ENCODE measurements around the gene IL17A.

Gene IL17A

DNA sequence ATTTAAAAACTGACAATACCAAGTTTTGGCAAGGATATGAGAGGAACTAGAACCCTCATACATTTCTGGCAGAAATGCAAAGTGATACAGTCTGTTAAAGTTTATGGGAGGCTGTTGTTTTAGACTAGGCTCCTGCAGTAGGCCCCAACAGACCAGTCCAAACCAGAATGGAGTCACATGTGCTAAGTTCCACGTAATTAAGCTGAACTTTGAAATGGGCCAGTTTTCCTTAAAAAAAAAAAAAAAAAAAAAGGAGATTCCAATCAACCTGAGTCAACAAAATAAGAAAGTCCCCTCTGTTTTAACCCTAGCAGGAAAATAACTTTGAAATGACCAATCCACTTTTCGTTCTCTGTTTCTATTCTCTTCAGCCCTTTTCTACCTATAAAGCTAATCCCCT is 31.6 kb downstream of the IL17A start:
- no peak for DNase-seq

GRCh38 chr6:52221302-52221701 is 35.1 kb downstream of the IL17A start:
- no peak for DNase-seq

- no peak for DNase-seq
Observed at GRCh38 chr6:52227495-52227894, 41.3 kb downstream of the IL17A start.

DNA sequence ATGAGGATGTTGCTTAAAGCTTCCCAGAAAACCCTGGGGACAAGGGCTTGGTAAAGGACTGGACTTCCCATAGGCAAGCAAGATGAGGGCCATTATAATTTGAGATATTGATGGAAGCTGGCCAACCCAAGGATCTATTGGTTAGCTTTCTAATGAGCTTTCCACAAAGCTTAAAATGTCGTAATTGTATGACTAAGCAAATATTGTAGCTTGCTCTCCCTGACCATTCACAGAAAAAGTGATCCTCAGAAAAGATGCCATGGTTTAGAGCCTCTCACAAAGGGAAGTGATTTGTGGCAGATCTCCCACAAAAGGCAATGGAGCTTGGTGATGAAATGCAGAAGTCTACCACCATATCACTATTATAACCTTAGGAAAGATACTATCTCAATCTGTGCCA is 44.5 kb downstream of the IL17A start:
- DNase-seq, result no peak

- peak; percentile 6 for DNase-seq
Observed at GRCh38 chr6:52231406-52232127, 45.4 kb downstream of the IL17A start.

GRCh38 chr6:52233005-52233404 is 46.8 kb downstream of the IL17A start:
- DNase-seq, result no peak

- DNase-seq, result peak; percentile 41
Observed at GRCh38 chr6:52233975-52234823, 48.0 kb downstream of the IL17A start.
